IMR-90 (cell line): Measurements from ENCODE around the gene GPR142. TPM values are rescaled to one million over a fixed set of nuclear protein-coding genes. Genes with fewer than 3 reads are reported as not detected.

Source experiments
- ATAC-seq: fragments of 200-7000 bp; cut with Tn5 transposase; 2 replicates; pipeline ENCODE4 v1.9.1; 2020; ENCODE audit warnings: low read depth, mild to moderate bottlenecking, moderate library complexity
- BruUV-seq: library from RNA; stranded (reverse); fragments of 400-500 nt; replicated peaks from 2 replicates; lab custom pipeline; 2021; lab: Mats Ljungman, UMichigan
- CTCF ChIA-PET: fragments of 300-600 bp; formaldehyde crosslinking; extraction: SDS; loops from one replicate; lab custom pipeline; 2021; ENCODE audit warnings: antibody characterized with exemption; lab: Yijun Ruan, JAX
- POLR2A ChIA-PET: fragments of 300-600 bp; sonication (Branson Sonifier 250); formaldehyde crosslinking; loops from one replicate; lab custom pipeline; 2022; ENCODE audit warnings: antibody characterized with exemption; ENCODE audit not compliant: unreplicated experiment; lab: Charles Lee
- DNase-seq: peaks from one replicate; pipeline ENCODE4 v3.0.0; 2013
- H2AFZ ChIP-seq: replicated peaks from 2 replicates; pipeline ENCODE3; 2013; ENCODE audit warnings: low read length, mild to moderate bottlenecking; ENCODE audit not compliant: poor library complexity
- H2AK5ac ChIP-seq: 2 replicates; pipeline ENCODE4 v1.6.1; 2013; ENCODE audit warnings: low read depth, low read length, inconsistent platforms
- H2AK9ac ChIP-seq: replicated peaks from 2 replicates; pipeline ENCODE3; 2013; ENCODE audit warnings: mild to moderate bottlenecking, low read depth, low read length, moderate library complexity; ENCODE audit not compliant: poor library complexity
- H2BK120ac ChIP-seq: 2 replicates; pipeline ENCODE4 v1.6.1; 2013; ENCODE audit warnings: low read depth, low read length, inconsistent platforms
- H2BK15ac ChIP-seq: 3 replicates; pipeline ENCODE4 v1.6.1; 2013; ENCODE audit warnings: low read depth, low read length, inconsistent platforms
- H2BK20ac ChIP-seq: 2 replicates; pipeline ENCODE4 v1.6.1; 2013; ENCODE audit warnings: low read depth, mild to moderate bottlenecking, inconsistent platforms, low read length, moderate library complexity
- H2BK5ac ChIP-seq: 2 replicates; pipeline ENCODE4 v1.6.1; 2013; ENCODE audit warnings: mild to moderate bottlenecking, low read depth, low read length, inconsistent platforms; ENCODE audit not compliant: poor library complexity, severe bottlenecking
- H3K14ac ChIP-seq: replicated peaks from 2 replicates; pipeline ENCODE4 v1.6.1; 2013; ENCODE audit warnings: low read depth, low read length, inconsistent platforms
- H3K18ac ChIP-seq: 2 replicates; pipeline ENCODE4 v1.6.1; 2013; ENCODE audit warnings: low read depth, low read length, control low read depth
- H3K23ac ChIP-seq: 2 replicates; pipeline ENCODE4 v1.6.1; 2013; ENCODE audit warnings: low read depth, low read length, inconsistent platforms
- H3K27ac ChIP-seq: 2 replicates; pipeline ENCODE4 v1.5.1; 2013; ENCODE audit warnings: mild to moderate bottlenecking, control low read depth, low read length; ENCODE audit not compliant: insufficient read depth
- H3K27me3 ChIP-seq: 2 replicates; pipeline ENCODE4 v1.6.1; 2013; ENCODE audit warnings: low read length; ENCODE audit not compliant: control insufficient read depth, insufficient read depth
- H3K36me3 ChIP-seq: 2 replicates; pipeline ENCODE4 v1.6.1; 2013; ENCODE audit warnings: low read length, mixed read lengths; ENCODE audit not compliant: control insufficient read depth, insufficient read depth
- H3K4ac ChIP-seq: 2 replicates; pipeline ENCODE4 v1.6.1; 2013; ENCODE audit warnings: low read depth, low read length, inconsistent platforms
- H3K4me1 ChIP-seq: 2 replicates; pipeline ENCODE4 v1.6.1; 2013; ENCODE audit warnings: low read length, mixed read lengths; ENCODE audit not compliant: control insufficient read depth, insufficient read depth
- H3K4me2 ChIP-seq: 2 replicates; pipeline ENCODE4 v1.6.1; 2013; ENCODE audit warnings: low read depth, mild to moderate bottlenecking, control low read depth, low read length, moderate library complexity
- H3K4me3 ChIP-seq: 2 replicates; pipeline ENCODE4 v1.5.1; 2013; ENCODE audit warnings: low read depth, mild to moderate bottlenecking, control low read depth, low read length, moderate library complexity; ENCODE audit not compliant: insufficient read depth
- H3K56ac ChIP-seq: 2 replicates; pipeline ENCODE4 v1.6.1; 2013; ENCODE audit warnings: low read length, inconsistent platforms; ENCODE audit not compliant: insufficient read depth; ENCODE audit errors: extremely low read depth
- H3K79me1 ChIP-seq, 2 experiments: 2 replicates each; pipeline ENCODE4 v1.6.1; 2013; ENCODE audit warnings: low read length in 2 of 2, inconsistent platforms in 1 of 2, low read depth in 1 of 2
- H3K9ac ChIP-seq: 2 replicates; pipeline ENCODE4 v1.6.1; 2013; ENCODE audit warnings: low read depth, low read length, control low read depth
- H3K9me1 ChIP-seq: 2 replicates; pipeline ENCODE4 v1.6.1; 2013; ENCODE audit warnings: low read length, inconsistent platforms; ENCODE audit not compliant: insufficient read depth
- H3K9me3 ChIP-seq: 2 replicates; pipeline ENCODE4 v1.6.1; 2013; ENCODE audit warnings: low read length; ENCODE audit not compliant: control insufficient read depth, insufficient read depth
- H4K20me1 ChIP-seq: 2 replicates; pipeline ENCODE4 v1.6.1; 2013; ENCODE audit warnings: low read length, inconsistent platforms; ENCODE audit not compliant: insufficient read depth
- H4K5ac ChIP-seq: 2 replicates; pipeline ENCODE4 v1.6.1; 2013; ENCODE audit warnings: mild to moderate bottlenecking, low read depth, low read length, control low read depth
- H4K8ac ChIP-seq, 2 experiments: 2 replicates each; pipeline ENCODE4 v1.6.1; 2013; ENCODE audit warnings: low read depth in 2 of 2, low read length in 2 of 2, control low read depth in 1 of 2, inconsistent platforms in 1 of 2
- H4K91ac ChIP-seq: 2 replicates; pipeline ENCODE4 v1.6.1; 2013; ENCODE audit warnings: low read depth, low read length, inconsistent platforms; ENCODE audit not compliant: insufficient read depth
- BHLHE40 ChIP-seq: fragments of 150-350 bp; IDR thresholded peaks from 2 replicates; pipeline ENCODE4 v1.6.1; 2016; ENCODE audit warnings: mild to moderate bottlenecking, low read depth, low read length
- CHD1 ChIP-seq: IDR thresholded peaks from 2 replicates; pipeline ENCODE4 v1.6.1; 2012; ENCODE audit warnings: low read depth, low read length, improper control_type of control experiment
- FOS ChIP-seq: fragments of 150-350 bp; IDR thresholded peaks from 2 replicates; pipeline ENCODE4 v1.6.1; 2016; ENCODE audit warnings: low read depth, low read length
- NFE2L2 ChIP-seq: fragments of 150-350 bp; IDR thresholded peaks from 2 replicates; pipeline ENCODE4 v1.6.1; 2016; ENCODE audit warnings: low read depth, mild to moderate bottlenecking, low read length
- POLR2A ChIP-seq: IDR thresholded peaks from 2 replicates; pipeline ENCODE4 v1.6.1; 2012; ENCODE audit warnings: mild to moderate bottlenecking, low read depth, low read length
- RAD21 ChIP-seq: IDR thresholded peaks from 2 replicates; pipeline ENCODE4 v1.6.1; 2012; ENCODE audit warnings: low read length, improper control_type of control experiment
- RCOR1 ChIP-seq: IDR thresholded peaks from 2 replicates; pipeline ENCODE4 v1.6.1; 2012; ENCODE audit warnings: mild to moderate bottlenecking, low read length, improper control_type of control experiment; ENCODE audit not compliant: insufficient replicate concordance
- RFX5 ChIP-seq: IDR thresholded peaks from 2 replicates; pipeline ENCODE4 v1.8.0; 2012; ENCODE audit warnings: low read depth, mild to moderate bottlenecking, low read length, moderate library complexity
- SMC3 ChIP-seq: fragments of 150-350 bp; IDR thresholded peaks from 2 replicates; pipeline ENCODE4 v1.6.1; 2016; ENCODE audit warnings: low read depth, mild to moderate bottlenecking, antibody characterized with exemption, low read length, moderate library complexity
- WGBS, 2 experiments: methylation state at CpG; one replicate each; pipeline versions ENCODE4 v1.1.5 to v1.1.7; 2013; ENCODE audit warnings: missing lambda C conversion rate in 2 of 2; ENCODE audit not compliant: insufficient read length in 1 of 2; ENCODE audit errors: extremely low coverage in 2 of 2; 5-methylcytosine and 5-hydroxymethylcytosine counted together
- dilution Hi-C: fragments of 300-500 bp; cut with HindIII; formaldehyde crosslinking; loops from one replicate; pipeline ENCODE4 v1.14.3; 2018; ENCODE audit warnings: low sequenced_read_pairs; ENCODE audit not compliant: unreplicated experiment
- in situ Hi-C: fragments of 300-500 bp; cut with MboI; formaldehyde crosslinking; loops from 3 replicates; pipeline ENCODE4 v1.14.3; 2019; ENCODE audit warnings: low sequenced_read_pairs, inconsistent platforms, mixed read lengths
- intact Hi-C: fragments of 100-400 bp; cut with micrococcal nuclease; formaldehyde crosslinking; loops from 2 replicates; pipeline ENCODE4 v1.10.0; 2022
- polyA plus RNA-seq, 3 experiments: library from polyadenylated mRNA; depleted of rRNA; stranded (reverse); fragments of >200 nt; gene quantifications; 2 replicates each; pipeline ENCODE4 v1.2.3, GENCODE V29; 2012; ENCODE audit warnings: low replicate concordance in 1 of 3
- total RNA-seq: library from RNA; depleted of rRNA; stranded (reverse); fragments of >200 nt; gene quantifications from 2 replicates; pipeline ENCODE4 v1.2.3, GENCODE V29; 2012
- TF ChIP-seq, protein P1 (sequence below): fragments of 150-350 bp; IDR thresholded peaks from 2 replicates; pipeline ENCODE4 v1.6.1; 2016; ENCODE audit warnings: low read depth, mild to moderate bottlenecking, low read length, moderate library complexity, borderline replicate concordance

Gene GPR142
- total and polyA plus RNA-seq, 2 of the 4 experiments (the other 2 are of a cell fraction): not detected

DNA sequence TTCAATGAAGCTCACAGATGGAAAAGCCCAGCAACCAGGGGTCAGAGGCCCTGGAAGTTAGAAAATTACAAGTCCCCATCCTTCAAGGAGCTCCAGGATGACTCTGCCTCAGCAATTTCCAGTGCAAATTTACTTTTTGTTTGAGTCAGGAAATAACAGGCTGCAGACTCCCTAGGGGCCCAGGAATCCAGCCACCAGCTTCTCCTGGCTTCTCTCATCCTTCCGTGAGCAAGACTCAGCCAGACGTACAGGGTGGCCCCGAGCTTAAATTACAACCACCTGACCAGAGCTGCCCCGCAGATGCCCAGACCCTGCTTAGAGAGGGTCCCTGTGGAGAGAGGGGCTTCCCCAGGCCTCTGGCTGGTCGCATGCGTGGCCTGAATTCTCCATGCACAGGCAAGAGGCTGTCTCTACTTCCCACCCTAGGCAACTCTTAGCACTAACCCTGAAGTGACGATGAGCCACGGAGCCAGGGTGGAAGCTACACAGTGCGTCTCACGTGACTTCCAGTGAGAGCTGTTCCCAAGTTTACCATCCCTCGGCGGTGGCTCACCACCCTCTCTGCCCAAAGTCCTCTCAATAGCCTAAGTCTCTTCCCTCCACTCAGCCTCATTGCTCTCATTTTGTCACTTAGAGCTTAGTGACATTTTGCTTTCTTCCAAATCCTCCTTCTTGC, 27.1 kb downstream of the GPR142 start:
- DNase-seq (no peak), ATAC-seq (no peak)
- H3K79me1 ChIP-seq: no peaks in the 10 kb centered on the region
- H3K9ac ChIP-seq: no peak overlapping the region
- no peak overlapping the region for H2BK15ac ChIP-seq
- H2BK120ac ChIP-seq: no peak overlapping the region
- H3K23ac ChIP-seq: no peak overlapping the region
- H3K14ac ChIP-seq: no peak overlapping the region
- WGBS, 2 experiments: 57% methylated on average over 4 of the region's 12 CpGs; no CpG with 5 or more reads in 1 of the 2 experiments
- peaks cover 17% of the 10 kb centered on the region for H3K9me3 ChIP-seq
- H4K5ac ChIP-seq: no peak overlapping the region
- no peak overlapping the region for H4K91ac ChIP-seq
- H3K9me1 ChIP-seq: no peaks in the 10 kb centered on the region
- no TSS peak for BruUV-seq
- no peaks in the 10 kb centered on the region for H4K20me1 ChIP-seq
- H3K56ac ChIP-seq: no peak overlapping the region
- intact Hi-C loops (no loop called here), in situ Hi-C loops (no loop called here), dilution Hi-C loops (no loop called here)
- no peaks in the 10 kb centered on the region for H3K36me3 ChIP-seq
- H3K27me3 ChIP-seq: no peaks in the 10 kb centered on the region
- H3K27ac ChIP-seq: no peak overlapping the region
- no peak overlapping the region for H4K8ac ChIP-seq
- H2BK5ac ChIP-seq: no peak overlapping the region
- no peak overlapping the region for H2AK9ac ChIP-seq
- H2AK5ac ChIP-seq: no peak overlapping the region
- TF ChIP-seq RCOR1 (no peak), RFX5 (no peak), FOS (no peak), CHD1 (no peak), SMC3 (no peak), NFE2L2 (no peak), POLR2A (no peak), BHLHE40 (no peak), RAD21 (no peak)
- TF ChIP-seq, protein P1, sequence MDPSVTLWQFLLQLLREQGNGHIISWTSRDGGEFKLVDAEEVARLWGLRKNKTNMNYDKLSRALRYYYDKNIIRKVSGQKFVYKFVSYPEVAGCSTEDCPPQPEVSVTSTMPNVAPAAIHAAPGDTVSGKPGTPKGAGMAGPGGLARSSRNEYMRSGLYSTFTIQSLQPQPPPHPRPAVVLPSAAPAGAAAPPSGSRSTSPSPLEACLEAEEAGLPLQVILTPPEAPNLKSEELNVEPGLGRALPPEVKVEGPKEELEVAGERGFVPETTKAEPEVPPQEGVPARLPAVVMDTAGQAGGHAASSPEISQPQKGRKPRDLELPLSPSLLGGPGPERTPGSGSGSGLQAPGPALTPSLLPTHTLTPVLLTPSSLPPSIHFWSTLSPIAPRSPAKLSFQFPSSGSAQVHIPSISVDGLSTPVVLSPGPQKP: no peak
- ChIA-PET CTCF (no interaction called here), POLR2A (no interaction called here)
- no peak overlapping the region for H3K18ac ChIP-seq
- no peaks in the 10 kb centered on the region for H3K4me1 ChIP-seq
- no peak overlapping the region for H3K4me2 ChIP-seq
- no peak overlapping the region for H2BK20ac ChIP-seq
- H2AFZ ChIP-seq: no peak overlapping the region
- no peak overlapping the region for H3K4me3 ChIP-seq
- no peak overlapping the region for H3K4ac ChIP-seq
